ENCODE data around the gene SOX15.
"Not testable (repeated sequence)": the region's sequence is repeated elsewhere in the genome, so short reads cannot be mapped to it uniquely, and the experiment has no call there.

The SOX15 gene

DNA sequence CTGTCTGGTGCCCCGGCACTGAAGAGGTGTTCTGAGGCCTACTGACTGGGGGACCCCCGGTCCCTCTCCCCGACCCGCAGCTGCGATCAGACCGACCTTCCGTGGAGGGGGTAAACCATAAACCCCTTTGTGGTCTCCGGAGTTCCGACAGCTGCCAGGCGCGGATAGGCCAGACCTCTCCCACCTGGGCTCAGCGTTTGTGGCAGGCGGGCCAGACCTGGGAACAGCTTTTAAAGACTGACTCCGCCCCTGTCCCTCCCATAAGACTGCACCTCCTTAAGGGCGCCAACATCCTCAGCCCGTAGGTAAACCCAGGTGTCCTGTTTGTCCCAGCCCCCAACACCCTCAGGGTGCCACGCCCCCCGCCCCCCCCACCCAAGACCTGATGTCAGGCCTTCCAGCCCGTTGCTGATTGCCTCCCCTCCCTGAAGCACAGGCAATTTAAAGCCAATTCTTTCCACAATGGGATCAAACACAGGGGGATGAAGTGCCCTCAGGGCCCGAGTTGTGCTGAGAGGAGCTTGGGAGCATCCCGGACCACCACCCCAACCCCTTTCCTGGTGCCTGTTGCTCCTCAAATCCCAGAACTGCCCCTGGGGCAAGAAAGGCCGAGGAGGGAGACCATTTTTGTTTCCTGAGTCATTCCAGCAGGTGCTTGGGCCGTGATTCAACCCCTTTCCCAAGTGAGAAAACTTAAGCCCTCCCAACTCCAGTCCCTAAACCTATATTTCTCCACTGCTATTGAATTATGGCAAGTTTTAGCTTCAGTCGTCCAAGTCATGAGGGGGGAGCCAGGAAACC, at the start of gene SOX15:
Gene SOX15, minus strand, starts transcription at position 204 of the 801 bp plus-strand sequence. CDS start 418 bp downstream, outside the sequence.
- no peak for DNase-seq

GRCh38 chr17:7636163-7636562, 46.3 kb upstream of the SOX15 start:
- no peak for DNase-seq

DNA sequence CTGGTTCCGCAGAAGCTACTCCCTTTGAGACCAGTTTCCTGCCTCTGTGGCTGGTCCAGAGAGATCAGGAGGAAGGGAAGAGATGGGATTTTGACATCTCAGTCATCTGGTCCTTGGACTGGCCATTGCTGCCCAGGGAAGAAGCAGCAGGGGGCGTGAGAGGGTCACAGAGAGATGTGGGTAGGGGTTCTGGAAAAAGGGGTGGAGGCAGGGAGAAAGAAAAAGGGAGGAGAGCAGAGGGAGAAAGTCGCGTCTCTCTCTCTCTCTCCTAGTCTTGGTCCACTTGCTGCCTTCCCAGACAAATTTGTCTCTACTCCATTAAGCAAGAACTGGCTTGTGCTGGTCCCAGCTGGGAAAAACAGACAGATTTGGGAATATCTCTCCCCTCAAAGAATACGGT, 44.5 kb upstream of the SOX15 start:
- peak; percentile 21 for DNase-seq

DNA sequence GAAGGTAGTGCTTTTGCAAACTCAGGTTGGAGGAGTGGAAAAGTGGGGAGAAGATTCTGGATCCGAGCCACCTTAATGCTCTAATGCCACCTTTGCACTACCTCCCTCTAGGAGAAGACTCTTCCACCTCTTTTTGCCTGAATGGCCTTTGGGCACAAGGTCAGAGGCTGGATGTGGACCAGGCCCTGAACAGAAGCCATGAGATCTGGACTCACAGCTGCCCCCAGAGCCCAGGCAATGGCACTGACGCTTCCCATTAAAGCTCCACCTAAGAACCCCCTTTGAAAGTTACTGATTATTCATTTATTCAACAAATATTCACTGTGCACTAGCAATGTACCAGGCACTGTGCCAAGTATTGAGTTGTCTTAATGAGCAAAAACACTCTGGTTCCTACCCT, 43.2 kb upstream of the SOX15 start:
- no peak for DNase-seq

DNA sequence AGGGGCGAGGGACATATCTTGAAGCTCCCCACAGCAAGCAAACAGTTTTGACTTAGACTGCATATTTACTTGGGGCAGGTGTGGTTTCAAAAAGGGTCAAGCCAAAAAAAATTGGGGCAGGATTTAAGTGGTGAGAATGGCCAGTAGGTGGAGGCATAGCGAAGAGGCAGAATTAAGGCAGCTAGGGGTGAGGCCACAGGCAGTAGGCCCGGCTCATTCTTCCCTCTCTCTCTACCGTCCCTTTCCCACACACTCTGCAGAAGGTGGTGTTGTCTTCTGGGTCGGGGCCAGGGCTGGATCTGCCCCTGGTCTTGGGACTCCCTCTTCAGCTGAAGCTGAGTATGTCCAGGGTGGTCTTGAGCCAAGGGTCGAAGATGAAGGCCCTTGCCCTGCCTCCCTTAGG, 42.6 kb upstream of the SOX15 start:
- peak; percentile 52 for DNase-seq

DNA sequence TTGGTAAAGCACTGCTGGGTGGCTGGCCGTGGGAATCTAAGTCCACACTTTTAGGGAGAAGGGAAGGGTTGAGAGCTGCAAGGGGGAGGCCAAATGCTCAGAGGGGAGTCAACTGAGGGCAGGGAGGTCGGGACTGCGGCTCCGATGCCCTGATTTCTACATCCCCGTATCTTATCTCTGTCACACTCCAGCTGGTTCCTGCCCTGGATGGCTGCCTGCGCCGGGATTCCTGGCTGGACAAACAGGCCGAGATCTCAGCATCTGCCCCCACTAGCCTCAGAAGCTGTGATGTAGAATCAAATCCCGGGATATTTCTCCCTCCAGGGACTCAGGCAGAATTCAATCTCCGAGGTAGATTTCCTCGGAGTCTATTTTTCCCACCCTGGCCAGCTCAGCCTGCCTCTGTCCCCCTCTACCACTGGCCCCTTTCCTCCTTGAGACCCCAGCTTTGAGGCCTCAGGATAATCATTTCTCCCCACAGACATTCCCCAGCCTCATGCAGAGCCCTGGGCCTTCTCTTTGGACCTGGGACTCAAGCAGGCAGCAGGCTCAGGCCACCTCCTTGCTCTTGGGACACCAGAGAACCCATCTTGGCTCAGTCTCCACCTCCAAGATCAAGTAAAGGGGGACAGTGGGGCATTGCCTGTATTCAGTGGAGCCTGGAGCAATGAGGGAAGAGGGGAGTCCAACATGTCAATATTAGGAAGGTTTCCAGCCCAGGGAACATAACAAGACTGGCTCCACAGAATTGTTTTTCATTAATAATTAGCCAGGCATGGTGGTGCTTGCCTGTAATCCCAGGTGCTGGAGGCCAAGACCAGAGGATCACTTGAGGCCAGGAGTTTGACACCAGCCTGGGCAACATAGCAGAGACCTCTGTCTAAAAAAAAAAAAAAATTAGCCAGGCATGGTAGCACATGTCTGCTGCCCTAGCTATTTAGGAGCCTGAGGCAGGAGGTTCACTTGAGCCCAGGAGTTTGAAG, 41.8 kb upstream of the SOX15 start:
- DNase-seq, result no peak

DNA sequence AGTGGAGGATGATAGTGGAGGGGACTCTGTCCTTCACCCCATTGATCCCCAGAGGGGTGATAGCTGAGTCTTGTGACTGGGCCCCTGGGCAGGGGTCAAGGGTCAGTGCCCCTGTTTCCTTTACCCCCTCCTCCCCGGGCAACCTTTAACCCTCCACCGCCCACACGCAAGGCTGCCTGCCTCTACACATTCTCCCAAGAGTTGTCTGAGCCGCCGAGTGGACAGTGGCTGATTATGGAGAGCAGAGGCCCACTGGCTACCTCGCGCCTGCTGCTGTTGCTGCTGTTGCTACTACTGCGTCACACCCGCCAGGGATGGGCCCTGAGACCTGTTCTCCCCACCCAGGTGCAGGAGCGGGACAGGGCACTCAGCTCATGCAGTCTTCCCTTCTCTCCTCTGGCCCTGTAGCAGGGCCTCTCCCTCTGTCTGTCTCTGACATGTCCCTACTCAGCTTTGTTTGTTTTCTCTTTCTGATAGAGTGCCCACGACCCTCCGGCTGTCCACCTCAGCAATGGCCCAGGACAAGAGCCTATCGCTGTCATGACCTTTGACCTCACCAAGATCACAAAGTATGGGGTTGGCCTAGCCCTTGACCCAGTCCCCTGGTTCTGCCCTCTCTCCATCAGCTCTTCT, 40.2 kb upstream of the SOX15 start, which contains the start of gene SHBG:
Gene SHBG, plus strand, starts transcription at position 197 of the 633 bp plus-strand sequence. Its CDS starts 38 bp downstream, at position 235.
- no peak for DNase-seq

DNA sequence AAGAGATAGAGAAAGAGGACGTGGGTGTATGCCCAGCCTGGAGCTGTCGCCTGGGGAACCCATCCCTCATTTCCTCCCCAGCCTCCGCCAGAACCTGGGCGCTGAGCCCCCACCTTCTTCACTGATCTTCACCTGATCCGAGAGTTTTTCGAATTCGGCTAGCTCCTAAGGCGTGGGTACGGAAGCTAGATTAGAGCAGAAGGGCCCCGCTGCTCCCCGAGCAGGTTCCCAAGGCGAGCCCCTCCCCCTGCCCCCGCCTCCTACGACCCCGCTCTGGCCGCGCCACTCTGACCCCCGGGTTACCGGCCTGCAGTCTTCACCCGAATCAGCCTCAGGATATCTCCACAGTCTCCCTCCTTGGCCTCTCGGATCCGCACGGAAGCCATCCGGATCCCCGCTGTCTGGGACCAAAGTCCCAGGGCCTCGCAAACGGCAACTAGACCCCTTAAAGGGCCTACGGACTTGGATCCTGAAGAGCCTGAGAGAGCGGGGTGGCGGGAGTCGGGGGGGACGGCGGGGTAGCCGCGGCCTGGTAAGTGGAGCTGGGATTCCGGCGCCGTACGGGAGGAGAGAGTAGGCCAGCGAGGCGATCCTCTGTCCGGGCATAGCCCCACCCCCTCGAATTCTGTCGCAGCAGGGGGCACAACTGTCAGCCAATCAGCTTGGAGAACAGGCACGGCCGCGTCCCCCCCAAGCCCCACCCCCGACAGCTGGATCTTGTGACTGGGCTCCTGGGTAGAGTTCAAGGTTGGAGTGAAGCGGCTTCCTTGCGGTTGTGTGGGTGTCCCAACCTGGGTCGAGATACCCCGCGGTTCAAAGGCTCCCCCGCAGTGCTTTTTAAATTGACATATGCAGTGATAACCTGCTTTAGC, 37.6 kb upstream of the SOX15 start, which contains the start of gene SAT2:
Gene SAT2, minus strand, starts transcription at position 572 of the 872 bp plus-strand sequence. Its CDS starts 186 bp downstream, at position 386.
- DNase-seq, result peak; percentile 93

GRCh38 chr17:7626956-7627249, 37.0 kb upstream of the SOX15 start:
- DNase-seq, result no peak

GRCh38 chr17:7626307-7626706, 36.4 kb upstream of the SOX15 start:
- no peak for DNase-seq

DNA sequence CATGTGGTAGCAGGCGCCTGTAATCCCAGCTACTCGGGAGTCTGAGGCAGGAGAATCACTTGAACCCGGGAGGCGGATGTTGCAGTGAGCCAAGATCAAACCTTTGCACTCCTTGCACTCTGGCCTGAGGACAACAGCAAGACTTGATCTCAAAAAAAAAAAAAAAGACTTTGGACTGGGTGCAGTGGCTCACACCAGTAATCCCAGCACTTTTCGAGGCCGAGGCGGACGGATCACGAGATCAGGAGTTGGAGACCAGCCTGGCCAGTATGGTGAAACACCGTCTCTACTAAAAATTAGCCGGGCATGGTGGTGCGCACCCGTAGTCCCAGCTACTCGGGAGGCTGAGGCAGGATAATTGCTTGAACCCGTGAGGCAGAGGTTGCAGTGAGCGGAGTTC, 35.9 kb upstream of the SOX15 start:
- not testable (repeated sequence) for DNase-seq

- no peak for DNase-seq
Observed at GRCh38 chr17:7623661-7624060, 33.8 kb upstream of the SOX15 start.

DNA sequence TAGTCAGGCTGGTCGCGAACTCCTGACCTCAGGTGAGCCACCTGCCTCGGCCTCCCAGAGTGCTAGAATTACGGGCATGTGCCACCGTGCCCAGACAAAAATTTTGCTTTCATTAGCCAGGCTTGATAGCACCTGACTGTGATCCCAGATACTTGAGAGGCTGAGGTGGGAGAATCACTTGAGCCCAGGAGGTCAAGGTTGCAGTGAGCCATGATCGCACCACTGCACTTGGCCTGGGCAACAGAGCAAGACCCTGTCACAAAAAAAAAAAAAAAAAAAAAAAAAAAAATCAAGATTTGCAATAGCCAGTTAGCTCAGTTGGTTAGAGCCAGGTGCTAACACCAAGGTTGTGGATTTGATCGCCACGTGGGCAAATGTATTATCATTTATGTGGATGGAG, 30.9 kb upstream of the SOX15 start:
- no peak for DNase-seq

DNA sequence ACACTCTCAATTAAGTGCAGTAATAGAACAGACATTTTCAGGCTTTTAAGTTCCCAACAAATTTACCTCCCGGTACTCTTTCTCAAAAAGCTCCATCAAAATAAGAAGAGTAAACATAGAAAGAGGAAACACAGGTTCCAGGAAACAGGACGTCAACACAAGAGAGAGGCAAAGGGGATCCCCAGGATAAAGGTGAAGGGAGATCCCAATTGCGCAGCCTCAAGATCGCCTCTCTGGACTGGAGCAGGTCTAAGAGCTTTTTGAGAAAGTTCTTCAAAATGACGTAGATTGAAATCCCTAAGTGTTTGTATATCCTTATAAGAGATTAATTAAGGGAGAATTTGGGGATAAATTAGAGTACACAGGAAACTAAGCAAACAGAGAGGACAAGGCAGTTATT, 28.7 kb upstream of the SOX15 start:
- DNase-seq, result no peak

GRCh38 chr17:7615265-7615747, 25.4 kb upstream of the SOX15 start:
- DNase-seq, result no peak

- peak; percentile 100 for DNase-seq
Observed at GRCh38 chr17:7614425-7615264, 24.8 kb upstream of the SOX15 start, which contains the start of gene FXR2. FXR2 (minus strand) TSS chr17:7614897; CDS start chr17:7614532, 365 bp downstream.

DNA sequence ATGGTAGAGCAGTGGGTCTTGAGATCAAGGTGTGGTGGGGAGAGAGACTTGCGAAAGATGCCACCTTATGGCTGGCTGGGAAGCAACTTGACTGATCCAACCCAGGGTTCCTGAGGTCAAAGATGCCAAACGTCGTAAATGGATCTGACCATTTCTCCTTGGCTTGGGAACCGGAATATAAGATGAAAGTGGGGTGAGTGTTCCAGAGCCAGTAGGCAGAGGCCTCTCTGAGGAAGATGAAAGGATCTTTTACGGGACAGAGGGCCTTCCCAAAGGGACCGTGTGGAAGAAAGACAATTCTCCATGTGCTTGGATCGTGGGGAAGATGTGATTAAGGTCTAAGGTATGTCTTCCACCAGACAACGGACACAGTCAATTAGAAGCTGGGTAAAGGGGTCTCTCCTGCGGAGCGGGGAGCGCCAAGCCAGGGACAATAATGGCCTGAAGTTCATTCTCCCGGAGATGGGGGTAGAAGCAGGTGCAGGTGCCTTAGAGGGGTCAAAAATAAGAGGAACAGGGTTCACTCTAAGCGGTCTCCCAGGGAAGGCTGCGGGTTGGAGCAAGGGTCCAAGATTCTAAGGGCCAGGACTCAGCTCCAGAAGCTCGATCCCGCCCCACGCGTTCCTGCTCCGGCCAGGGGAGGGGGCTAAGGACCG, 24.0 kb upstream of the SOX15 start:
- DNase-seq, result peak; percentile 17

DNA sequence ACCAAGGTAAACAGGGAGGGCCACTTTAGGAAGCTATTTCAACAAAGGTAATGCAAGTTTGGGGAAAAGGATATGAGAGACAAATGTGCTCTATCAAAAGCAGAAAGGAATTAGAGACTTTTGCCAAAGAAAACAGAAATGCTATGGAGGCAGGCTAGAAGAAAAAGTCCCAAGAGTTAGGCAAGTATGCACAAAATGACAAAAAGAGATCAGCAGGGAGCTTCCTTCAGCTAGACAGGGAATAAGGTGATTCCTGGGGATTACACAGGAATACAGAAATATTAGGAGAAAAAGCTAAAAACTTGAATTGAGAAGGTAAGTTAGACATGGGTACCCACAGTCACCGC, 22.4 kb upstream of the SOX15 start:
- DNase-seq, result no peak

- no peak for DNase-seq
Observed at GRCh38 chr17:7611635-7612293, 21.9 kb upstream of the SOX15 start.

DNA sequence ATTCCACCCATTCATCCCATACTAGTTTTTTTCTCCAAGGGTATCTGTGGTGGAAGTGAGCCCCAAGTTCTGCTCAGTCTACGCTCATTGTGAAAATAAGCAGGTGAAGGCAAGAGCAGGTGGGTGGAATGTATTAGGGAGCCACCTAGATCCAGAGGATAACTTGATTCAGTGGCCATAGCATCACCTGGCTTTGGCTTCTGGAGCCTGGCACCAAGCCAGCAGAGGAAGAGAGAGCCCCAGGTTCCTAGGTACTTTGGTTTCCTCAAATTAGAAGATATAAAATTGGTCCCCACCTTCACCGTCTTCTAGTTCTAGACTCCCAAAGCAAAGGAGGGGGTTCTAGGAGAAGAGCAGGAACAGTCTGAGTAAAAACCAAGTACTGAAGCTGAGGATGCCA, 20.7 kb upstream of the SOX15 start:
- no peak for DNase-seq
